ENCODE measurements around the gene BCL11B. TPM values are rescaled to one million over a fixed set of nuclear protein-coding genes. Genes with fewer than 3 reads are reported as not detected.

The BCL11B gene
- total and polyA plus RNA-seq, 2 of the 8 experiments (the other 6 are each of a cell fraction or from before 2014, with no cell fraction given) = 0.63 to 5.9 TPM

DNA sequence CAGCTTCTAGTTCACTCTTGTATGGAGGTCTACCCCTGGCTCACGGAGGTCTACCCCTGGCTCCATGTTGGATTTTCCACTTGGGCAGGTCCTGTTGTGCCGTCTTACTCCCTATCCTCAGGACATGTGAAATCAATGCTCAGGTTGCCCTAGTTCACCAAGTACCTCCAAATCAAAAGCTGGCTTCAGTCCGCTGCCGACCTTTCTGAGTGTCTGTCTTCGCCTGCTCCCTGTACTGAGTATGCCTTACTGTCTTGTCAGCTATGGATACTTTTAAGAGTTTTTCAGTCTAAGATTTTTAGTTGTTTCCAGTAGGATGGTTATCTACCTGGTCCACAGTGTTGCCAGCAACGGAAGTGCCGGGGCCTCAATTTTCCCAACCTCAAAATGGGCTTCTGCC, 40.1 kb upstream of the BCL11B start (continued):
- TF ChIP-seq, protein P1, sequence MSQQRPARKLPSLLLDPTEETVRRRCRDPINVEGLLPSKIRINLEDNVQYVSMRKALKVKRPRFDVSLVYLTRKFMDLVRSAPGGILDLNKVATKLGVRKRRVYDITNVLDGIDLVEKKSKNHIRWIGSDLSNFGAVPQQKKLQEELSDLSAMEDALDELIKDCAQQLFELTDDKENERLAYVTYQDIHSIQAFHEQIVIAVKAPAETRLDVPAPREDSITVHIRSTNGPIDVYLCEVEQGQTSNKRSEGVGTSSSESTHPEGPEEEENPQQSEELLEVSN (IDR thresholded peaks at IDR 0.05) = no peak
- TF ChIP-seq MAFK (IDR thresholded peaks at IDR 0.05; ENCODE audit: low read depth, low read length) = no peak

All from H1 (cell line).